GM13976 (cell line): Measurements from ENCODE around the gene SLX4.

Experiments used
- DNase-seq: peaks from one replicate; pipeline ENCODE4 v3.0.0; 2012; ENCODE audit warnings: low spot score
- CTCF ChIP-seq: IDR thresholded peaks from 2 replicates; pipeline ENCODE4 v1.5.1; 2012; ENCODE audit warnings: borderline replicate concordance, mild to moderate bottlenecking; ENCODE audit not compliant: insufficient read depth; ENCODE audit errors: extremely low read depth, missing control alignments, control extremely low read depth
- in situ Hi-C: fragments of 300-500 bp; cut with MboI; formaldehyde crosslinking; loops from one replicate; pipeline ENCODE4 v1.12.0; 2022; ENCODE audit warnings: low sequenced_read_pairs, mixed read lengths, inconsistent platforms; ENCODE audit not compliant: unreplicated experiment

Gene SLX4

GRCh38 chr16:3536271-3536731, 75.1 kb downstream of the SLX4 start:
- TF ChIP-seq CTCF: no peak
- in situ Hi-C loops: loop anchor here (25.0 kb wide), 2 partner anchors 126 to 351 kb away; partner anchors contain the start of genes CREBBP and DNASE1
- DNase-seq: no peak

DNA sequence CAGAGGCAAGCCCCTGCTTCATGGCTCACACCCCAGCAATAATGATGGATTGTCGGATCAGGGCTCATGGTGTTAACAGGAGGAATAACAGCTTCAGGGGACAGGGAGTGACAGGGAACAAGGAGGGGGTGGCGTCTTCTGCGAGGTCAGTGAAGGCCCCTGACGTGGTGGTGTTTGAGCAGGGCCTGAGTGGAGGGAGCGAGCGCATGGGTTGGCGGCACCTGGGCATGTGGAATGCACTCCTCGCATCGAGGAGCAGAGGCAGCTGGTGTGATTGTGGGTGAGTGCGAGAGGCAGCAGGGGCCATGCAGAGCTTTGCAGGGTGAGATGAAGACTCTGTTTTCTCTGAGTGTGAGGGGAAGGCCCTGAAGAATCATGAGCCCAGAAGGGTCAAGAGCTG, 77.3 kb downstream of the SLX4 start:
- no peak for DNase-seq
- in situ Hi-C loops: loop anchor here (25.0 kb wide), 2 partner anchors 128 to 353 kb away; partner anchors contain the start of genes CREBBP and DNASE1
- TF ChIP-seq CTCF: no peak

GRCh38 chr16:3532741-3533140, 78.7 kb downstream of the SLX4 start:
- DNase-seq: no peak
- TF ChIP-seq CTCF: no peak
- in situ Hi-C loops: loop anchor here (25.0 kb wide), 2 partner anchors 130 to 355 kb away; partner anchors contain the start of genes CREBBP and DNASE1
